HG02610 (cell line): ENCODE measurements around the gene ATP1A2.
"Not testable (repeated sequence)": the region's sequence is repeated elsewhere in the genome, so short reads cannot be mapped to it uniquely, and the experiment has no call there.

Source experiments
- ATAC-seq: cut with Tn5 transposase; IDR thresholded peaks from one replicate; pipeline ENCODE4 v1.9.1; 2021; ENCODE audit warnings: mild to moderate bottlenecking, moderate library complexity; ENCODE audit not compliant: unreplicated experiment

The ATP1A2 gene

DNA sequence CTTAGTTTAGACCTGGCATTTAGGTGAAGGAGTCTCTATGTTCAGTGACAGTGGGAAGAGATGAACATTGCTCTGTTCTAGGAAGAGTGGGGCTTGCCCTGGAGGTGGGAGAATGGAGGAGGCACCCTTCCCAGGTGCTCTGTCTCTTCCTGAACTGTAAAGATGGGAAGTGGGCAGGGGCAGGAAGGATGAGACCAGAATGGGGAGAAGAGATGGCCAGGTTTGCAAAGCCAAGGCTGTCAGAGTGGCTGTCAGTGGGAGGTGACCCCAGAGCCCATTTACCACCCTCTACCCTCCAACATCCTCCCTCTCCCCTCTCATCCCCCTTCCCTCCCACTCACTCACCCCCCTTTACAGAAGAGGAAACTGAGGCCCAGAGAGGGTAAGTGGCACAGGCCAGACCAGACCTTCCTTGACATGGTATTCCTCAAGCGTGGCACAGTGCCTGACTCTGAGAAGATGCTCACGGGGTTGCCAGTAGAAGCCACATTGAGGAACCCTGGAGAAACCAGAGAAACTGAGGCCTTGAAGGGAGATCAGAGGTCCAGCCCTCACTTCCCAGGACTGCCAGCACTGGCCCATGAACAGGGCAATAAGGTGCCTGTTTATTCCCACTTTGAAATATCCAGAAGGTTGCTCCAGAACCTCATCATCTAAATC lies 15.7 kb upstream of the ATP1A2 start:
- no peak for ATAC-seq

DNA sequence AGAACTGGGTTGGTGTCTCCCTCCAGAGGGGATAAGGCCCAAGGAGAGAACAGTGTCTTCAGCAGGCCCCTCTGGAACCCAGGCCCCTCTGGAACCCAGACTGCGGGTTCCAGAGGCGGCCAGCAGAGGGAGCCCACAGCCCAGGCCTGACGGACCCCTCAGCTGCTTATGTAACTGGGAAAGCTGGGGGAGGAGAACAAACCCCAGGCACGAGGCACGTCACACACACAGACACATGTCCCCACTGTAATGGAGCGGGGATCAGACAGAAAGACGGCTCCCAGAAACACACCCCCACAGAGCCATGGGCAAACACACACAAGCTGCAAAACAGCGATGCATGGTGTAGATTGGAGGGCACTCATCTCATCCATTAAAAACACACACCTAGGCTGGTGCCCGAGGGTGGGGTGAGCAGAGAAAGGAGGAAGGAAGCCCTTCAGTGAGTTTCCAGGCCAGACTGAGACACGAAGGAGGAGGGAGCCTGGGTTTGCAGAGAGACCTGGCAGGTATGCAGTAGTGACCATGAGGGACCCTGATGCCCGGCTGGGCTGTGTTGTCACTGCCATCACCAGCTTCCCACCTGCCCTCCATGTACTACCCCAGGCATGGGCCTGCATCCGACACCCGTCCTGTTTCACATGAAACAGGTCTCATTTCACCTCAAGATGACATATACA lies 14.4 kb upstream of the ATP1A2 start:
- ATAC-seq = peak; percentile 30

DNA sequence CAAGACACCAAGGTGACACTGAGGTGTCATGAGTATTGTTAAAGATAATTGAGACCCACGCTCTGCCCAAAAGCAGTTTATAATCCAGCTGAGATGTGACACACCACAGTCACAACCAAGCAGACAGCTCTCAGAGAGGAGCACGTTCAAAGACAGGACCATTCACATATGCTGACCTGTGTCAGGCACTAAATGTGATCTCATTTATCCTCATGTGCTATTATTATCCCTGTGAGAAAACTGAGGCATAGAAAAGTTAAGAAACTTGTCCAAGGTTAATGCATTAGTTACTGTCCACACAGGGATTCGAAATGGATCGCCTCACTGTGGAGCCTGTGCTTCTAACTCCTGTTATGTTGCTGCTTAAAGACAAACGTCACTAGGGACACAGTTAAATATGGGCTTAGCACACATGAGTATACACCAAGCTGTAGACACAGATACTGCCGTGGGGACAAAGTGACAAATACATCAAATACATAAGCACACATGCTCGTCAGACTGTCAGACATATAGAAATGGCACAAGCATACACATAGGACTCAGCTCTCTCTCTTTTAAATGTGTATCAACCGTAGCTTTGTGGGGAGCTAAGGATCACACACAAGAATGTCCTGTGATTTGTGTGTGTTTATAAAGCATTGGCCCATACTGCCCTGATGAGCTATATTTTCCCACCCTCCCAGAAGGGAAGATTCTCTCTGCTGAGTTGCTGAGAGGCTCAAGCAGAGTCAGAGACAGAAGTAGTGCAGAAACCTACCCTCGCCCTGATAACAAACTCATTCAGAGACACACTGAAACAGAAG lies 13.6 kb upstream of the ATP1A2 start:
- ATAC-seq = no peak

DNA sequence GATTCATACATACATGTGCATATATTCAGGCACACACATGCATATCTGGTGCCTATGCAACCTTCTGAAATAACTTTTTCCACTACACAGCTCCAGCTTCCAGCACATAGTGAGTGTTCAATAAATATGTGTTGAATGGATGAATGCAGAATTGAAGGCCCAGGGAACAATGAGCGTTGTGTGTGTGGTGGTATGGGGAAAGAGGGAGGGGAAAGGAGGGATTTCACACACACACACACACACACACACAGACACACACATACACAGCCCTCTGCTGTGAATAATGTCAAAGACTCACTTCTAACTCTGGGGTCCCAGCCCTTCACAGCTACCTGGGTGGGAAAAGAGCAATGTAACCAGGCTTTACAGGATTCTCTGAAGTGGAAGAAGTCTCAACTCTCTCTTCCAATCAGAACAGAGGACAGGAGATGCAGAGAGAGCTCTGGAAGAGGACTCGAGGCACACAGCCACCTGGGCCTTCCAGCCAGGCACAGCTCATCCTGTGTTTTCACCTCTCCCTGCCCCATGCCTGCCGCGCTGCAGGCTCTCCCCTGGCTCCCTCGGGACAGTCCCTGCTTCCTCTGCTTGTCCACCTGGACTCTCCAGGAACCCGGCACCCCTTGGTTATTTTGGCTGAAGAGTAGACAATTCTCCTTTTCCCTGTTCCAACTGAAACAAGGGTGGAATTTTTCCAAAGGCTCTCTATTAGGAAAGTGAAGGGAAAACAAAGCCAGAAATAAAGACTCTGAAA lies 11.7 kb upstream of the ATP1A2 start:
- ATAC-seq = no peak

DNA sequence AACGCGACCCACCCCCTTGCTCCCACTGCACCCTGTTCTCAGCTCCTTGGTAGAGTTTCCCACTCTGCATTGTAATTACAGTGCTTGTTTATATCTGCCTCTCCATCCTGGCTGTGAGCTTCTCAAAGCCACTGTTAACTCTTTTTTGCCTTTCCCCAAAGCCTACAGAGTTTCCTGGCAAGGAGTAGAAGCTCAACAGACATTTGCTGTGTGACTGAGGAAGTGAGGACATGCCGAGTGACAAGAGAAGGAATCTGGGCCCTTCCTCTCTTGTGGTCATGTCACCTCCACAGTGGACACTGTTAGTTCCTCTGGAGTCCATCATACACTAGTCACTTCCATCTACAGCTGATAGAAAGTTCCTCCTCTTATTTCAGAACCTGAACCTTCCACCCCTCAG lies 11.1 kb upstream of the ATP1A2 start:
- ATAC-seq = no peak

DNA sequence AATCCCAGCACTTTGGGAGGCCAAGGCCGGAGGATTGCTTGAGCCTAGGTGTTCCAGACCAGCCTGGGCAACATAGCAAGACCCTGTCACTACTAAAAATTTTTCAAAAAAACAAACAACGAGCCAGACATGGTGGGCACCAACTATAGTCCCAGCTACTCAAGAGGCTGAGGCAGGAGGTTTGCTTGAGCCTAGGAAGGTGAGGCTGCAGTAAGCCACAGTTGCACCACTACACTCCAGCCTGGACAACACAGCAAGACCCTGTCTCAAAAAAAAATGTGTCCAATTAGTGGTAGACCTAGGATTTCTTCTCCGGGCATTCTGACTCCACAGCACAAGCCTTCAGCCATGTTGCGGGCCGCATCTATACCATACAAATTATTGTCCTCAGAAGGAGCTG lies 10.4 kb upstream of the ATP1A2 start:
- no peak for ATAC-seq

DNA sequence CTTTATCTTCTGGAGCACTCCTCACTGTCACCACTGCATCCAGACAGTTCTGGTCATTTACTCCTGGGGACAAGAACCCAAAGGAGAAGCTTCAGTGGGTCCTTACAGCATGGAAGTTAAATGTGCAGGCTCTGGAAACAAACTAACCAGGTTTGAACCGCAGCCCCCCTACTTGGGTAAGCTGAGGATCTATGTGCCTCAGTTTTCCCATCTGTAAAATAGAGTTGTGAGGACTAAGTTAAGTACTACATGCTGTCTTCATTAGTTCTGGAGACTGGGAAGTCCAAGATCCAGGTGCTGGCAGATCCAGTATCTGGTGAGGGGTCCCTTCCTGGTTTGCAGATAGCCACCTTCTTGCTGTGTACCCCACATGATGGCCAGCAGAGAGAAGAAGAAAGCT lies 8.0 kb upstream of the ATP1A2 start:
- ATAC-seq = no peak

DNA sequence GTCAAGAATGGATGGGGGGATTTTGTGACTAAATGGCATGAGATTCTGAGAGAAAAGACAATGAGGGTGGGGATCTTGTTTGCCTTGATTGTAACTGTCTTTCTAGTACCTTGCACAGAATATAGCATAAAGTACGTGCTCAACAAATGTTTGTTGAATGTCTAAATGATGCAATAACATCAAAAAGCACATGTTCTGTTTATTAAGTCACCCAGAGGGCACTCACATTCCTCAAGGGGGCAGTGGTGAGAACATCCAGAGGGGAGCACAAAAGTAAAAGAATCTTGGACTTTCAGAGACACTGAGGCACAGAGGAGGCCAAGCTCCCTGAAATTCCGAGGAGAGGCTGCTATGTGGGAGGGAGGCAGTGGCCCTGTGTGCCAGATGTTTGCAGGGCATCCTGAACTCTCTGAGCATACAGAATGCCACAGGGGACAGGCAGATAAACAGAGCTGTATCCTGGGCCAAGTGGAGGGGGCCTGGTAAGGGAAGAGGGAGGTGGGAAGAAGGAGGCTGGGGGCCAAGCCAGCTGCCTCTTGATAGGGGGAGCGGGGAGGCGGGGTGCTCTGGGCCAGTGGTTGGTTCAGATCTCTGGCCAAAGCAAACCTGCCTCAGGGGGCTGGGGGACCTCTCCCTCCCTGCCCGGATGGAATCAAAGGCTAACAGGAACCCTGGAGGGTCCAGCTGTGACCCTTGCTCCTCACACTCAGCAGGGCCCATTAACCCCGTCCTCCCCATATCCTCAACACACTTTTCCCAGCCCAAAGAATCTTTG lies 6.5 kb upstream of the ATP1A2 start:
- no peak for ATAC-seq

DNA sequence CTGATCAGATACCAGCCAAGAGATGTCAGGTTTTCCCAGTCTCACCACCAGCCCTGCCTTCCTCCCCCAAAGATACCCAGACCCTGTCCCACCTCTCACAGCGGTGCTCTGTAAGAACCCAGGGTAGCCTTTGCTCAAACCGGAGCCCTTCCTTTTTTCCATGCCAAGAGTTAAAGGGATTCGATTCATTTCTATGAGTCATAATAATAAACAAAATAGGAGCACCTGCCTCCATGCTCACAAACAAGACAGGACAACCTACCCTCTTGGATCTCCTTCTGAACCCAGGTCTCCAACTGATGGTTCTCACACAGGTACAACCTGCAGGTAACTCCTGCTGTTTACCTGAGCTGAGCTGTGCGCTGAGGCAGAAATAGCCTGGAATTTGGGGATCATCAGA lies 5.9 kb upstream of the ATP1A2 start:
- no peak for ATAC-seq

DNA sequence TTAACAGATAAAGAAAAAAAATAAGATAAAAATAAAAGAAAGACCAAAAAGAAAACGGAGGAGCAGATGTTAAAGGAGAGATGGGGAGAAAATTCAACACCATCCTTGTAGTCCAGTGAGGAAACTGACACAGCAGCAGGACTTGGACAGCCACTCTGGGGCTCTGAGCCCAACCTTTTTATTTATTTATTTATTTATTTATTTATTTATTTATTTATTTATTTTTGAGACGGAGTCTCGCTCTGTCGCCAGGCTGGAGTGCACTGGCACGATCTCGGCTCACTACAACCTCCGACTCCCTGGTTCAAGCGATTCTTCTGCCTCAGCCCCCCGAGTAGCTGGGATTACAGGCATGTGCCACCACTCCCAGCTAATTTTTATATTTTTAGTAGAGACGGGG lies 4.1 kb upstream of the ATP1A2 start:
- ATAC-seq = not testable (repeated sequence)

DNA sequence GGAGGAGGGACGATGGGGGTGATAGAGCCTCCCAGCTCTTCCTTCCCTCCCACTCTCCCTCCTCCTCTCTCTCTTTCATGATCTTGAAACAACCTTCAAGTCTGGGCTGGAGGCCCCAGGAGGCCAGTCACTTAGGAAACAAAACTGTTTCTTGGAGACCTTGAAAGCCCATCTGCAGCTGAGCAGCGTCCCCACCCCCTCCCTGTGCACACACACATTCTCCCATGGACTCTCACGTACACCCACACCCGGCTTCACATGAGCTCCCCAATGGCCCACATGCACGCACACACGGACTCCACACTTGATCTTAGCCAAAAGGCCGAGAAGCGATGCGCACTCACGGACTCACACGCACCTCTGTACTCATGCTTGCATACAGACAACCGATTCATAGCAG lies 3.2 kb upstream of the ATP1A2 start:
- ATAC-seq = no peak

DNA sequence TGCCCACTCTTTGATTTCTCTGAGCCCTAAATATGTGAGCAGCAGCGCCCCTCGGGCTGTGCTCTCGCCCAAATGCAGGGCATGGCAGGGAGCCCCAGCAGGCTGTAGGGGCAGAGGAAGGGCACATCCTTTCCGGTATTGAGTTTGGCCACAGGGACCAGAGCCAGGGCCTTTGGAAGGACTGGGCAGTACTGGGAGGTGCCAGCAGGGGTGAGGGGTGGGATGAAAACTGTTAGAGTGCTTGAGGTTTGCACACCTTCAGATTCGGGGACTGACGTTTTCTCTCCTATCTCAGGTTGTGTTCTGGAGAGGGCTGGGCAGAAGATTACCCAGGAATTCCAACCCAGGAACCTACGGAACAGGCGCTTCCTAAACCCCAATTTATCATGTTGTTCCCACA lies 2.2 kb upstream of the ATP1A2 start:
- ATAC-seq = no peak

DNA sequence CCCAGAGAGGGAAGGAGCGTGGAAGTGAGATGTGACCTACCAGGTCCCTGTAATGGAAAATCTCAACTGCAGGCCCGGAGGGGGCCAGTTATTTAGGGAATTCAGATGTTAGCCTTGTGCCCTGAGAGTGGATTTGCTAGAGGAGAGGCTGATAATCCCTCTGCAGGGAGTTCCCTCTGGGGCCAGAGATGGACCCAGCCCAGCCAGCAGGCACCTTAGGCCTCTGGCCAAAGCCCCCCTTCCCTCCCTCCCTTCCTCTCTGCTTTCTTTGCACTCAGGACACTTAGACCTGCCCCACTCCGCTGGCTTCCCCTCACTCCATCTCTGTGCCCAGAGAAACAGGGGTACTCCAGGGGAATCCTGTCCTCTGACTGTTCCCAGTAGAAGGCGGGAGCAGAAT lies 1.5 kb upstream of the ATP1A2 start:
- no peak for ATAC-seq

DNA sequence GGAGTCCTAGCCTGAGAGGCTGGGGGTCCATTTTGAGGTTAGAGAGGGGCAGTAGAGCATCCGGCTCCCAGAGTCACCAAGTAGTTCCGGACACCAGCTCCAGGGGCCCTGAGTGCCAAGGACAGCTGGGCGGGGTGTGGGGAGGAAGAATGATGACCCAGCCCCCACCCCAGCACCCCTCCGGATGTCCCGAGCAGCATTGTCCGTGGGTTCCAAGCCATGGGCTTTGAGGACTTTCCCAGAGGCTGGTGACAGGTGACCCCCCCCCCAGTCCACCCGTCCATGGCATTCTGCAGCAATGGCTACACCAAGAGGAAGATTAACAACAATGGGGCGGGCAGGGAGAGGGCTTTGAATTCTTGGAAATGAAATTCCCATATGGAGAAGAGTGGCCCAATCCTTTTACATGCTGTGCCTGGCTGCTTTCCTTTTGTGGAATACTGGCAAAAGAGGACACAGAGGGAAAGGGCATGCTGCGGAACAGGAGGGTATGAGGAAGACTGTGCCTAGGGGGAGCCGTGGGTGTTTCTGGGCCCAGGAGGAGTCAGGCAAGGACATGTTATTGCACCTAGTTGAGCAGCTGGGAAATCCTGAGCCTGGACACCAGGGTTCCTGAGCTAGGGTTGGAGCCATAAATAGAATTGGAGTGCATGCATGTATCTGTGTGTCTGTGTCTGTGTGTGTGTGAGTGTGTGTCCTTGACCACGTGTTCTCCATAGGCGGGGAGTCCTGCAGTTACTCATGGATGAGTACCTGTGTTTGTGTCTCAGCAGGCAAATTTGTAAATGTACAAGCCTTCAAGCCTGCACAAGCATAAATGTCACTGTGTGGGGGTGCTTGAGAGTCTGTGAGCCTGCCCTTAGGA lies 956 bp downstream of the ATP1A2 start:
- ATAC-seq = no peak

DNA sequence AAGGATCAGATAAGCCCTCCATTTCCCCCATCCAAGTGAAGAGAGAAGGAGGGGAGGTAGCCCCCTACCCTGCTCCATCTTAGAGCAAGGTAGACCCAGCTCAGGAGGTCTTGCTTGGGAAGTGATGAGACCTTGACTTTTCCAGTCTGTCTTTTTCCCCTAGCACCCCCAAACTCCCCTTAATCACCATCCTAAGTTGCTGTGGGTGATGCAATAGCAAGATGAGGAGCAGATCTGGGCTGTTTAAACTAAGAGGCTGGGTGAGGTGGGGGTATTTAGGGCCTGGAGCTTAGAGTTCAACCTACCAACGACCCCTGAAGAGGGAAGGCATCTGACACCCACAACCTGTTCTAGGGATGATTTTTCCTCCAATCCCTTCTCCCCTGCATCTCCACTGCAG lies 1.7 kb downstream of the ATP1A2 start:
- no peak for ATAC-seq

DNA sequence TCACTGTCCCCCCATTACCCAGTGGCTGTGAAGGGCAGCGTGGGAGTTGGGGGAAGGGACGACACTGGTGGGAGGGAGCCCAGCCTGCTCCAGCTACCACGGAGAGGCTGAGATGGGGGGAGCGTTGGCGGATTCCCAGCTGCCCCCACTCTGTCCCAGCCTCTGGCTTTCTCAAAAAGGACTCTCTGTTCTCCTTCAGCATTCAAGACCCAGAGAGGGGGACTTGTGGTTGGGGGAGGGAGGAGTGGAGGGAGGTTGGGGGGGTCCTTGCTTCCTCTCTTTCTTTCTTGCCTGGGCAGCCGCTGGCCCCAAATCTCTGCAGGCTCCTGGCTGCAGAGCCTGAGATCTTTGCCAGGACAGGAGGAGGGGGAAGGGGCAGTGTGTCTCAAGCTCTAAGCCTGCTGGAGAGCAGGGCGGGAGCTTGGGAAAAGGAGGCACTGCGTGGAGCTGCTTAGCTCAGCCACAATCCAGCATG lies 2.2 kb downstream of the ATP1A2 start:
- ATAC-seq = no peak

DNA sequence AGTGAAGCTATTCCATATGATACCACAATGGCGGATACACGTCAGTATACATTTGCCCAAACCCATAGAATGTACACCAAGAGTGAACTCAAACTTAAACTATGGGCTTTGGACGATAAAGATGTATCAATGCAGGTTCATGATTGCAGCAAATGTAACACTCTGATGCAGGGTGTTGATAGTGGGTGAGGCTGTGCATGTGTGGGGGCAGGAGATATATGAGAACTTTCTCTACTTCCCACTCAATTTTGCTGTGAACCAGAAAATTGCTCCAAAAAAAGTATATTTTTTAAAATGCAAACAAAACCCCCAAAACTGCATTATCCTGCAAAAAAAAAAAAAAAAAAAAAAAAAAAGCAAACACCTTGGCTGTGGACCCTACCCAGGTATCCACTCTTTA lies 3.4 kb downstream of the ATP1A2 start:
- no peak for ATAC-seq

DNA sequence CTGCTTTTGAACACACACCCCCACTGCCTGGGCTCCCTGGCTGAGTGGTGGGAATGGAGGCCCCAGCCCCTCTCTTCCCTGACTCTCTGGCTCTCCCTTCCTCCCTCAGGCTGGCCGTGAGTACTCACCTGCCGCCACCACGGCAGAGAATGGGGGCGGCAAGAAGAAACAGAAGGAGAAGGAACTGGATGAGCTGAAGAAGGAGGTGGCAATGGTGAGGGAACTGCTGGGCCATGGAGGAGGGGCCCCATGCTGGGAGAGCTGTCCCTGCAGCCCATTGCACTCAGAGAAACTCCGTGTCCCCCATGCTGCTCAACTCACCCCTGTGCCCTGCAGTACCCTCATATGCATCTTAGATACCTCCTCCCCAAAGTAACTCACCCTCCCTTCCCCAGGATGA lies 5.2 kb downstream of the ATP1A2 start:
- ATAC-seq = no peak

DNA sequence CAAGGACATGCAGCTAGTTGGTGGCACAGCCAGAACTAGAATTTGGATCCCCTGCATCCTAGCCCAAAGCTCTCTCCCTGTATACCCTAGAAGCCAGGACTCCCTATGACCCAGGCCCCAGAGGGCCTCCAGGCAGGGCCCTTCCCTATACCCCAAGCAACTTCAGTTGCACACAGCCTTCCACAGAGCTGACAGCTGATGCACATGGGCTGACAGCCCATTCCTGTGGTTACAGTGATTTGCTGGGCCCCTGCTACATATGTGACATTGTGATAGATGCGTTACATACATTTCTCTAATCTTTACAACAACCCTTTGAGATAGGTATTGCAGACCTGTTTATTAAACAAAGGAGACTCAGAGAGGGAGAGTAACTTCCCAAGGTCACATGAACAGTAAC lies 5.8 kb downstream of the ATP1A2 start:
- ATAC-seq = no peak
